GM10266 (cell line): ENCODE data around the gene RASL10A.

Experiments used
- DNase-seq: peaks from one replicate; pipeline ENCODE4 v3.0.0; 2012; ENCODE audit errors: extremely low spot score
- TF ChIP-seq, protein P1 (sequence below): IDR thresholded peaks from 2 replicates; pipeline ENCODE4 v1.5.1; 2012; ENCODE audit warnings: mild to moderate bottlenecking, low read depth; ENCODE audit not compliant: control insufficient read depth, insufficient read depth; ENCODE audit errors: missing control alignments

The RASL10A gene

DNA sequence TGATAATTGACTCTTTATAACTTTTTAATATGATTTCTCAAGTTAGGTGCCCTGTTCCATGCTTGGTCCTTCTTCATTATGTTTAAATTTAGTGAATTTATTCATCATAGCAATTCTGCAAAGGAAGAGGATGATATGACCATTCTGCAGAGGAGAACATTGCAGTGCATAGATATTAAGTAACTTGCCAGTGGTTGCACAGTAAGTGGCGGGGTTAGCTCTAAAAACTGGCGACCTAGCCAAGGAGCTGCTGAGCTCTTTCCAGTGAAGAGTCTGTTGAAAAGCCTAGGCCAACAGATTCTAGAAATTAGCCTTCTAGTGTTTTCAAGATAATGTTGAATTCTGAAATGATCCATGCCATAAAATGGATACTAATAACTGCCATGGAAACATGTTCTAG, 42.9 kb downstream of the RASL10A start:
- no peak for DNase-seq
- TF ChIP-seq, protein P1, sequence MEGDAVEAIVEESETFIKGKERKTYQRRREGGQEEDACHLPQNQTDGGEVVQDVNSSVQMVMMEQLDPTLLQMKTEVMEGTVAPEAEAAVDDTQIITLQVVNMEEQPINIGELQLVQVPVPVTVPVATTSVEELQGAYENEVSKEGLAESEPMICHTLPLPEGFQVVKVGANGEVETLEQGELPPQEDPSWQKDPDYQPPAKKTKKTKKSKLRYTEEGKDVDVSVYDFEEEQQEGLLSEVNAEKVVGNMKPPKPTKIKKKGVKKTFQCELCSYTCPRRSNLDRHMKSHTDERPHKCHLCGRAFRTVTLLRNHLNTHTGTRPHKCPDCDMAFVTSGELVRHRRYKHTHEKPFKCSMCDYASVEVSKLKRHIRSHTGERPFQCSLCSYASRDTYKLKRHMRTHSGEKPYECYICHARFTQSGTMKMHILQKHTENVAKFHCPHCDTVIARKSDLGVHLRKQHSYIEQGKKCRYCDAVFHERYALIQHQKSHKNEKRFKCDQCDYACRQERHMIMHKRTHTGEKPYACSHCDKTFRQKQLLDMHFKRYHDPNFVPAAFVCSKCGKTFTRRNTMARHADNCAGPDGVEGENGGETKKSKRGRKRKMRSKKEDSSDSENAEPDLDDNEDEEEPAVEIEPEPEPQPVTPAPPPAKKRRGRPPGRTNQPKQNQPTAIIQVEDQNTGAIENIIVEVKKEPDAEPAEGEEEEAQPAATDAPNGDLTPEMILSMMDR = no peak

DNA sequence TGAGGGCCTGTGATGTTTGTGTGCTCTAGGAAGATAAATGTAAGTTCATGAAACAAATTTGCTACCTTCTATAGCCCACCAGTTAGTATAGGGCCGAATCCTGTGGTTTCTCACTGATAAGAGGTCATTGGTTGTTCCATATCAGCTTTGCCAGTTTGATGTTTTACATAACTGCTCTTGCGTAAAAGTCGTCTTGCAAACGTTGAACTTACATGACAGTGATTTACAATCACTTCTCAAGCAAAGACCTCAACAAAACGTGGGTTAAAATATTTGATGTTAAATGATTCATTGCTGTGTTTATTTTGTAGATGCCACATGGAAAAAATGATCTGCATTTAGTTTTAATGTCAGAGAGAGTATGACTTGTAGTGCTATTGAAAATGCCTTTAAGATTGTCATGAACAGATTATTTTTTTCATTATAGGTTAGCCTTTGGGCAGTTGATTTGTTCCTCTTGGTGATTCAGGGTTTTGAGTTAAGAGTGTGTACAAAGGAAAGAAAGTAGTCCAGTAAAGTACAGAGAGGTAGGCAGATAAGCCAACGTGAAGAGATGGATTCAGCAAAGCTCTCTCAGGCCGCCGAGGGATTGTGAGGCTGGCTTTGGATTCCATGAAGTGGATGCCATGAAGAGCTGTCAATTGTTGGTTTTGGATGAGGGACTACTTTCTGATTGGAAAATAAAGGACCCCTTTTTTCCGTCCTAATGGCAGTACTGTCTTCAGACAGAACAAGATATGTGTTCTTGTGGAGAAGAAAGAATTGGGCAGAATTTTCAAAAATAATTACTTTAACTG, 44.8 kb downstream of the RASL10A start:
- DNase-seq = no peak
- TF ChIP-seq, protein P1 = no peak

DNA sequence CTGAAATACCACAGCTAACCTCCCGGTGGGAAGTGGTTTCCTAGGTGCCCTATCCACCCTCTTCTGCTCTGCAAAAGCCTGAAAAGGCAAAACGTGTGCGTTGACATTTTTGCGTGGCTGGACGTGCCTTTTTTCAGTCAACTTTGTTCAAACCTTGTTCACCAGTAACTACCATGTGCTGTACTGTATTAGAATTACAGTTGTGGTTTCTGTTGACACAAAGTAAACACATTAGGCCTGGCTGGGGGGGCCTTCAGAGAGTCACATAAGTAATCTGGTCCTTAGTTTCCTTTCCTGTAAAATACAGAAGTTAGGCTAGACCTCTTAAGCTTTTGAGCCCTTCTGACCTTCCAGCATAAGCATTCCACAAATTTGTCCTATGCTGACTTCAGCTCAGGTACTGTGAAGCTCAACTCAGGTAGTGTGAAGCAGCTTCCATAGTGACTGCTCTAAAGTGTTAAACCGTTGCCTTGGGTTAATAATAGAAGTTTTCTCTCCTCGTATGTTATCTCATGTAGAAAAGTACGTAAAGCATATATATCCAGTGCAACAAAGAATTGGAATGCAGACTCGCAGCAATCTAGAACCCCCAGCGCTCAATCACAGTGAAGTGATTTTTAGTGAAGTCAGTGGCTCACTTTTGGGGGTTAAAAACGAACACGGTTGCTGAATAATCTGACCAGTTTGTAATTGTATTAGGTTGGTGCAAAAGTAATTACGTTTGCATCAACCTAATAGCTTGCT, 45.6 kb downstream of the RASL10A start:
- no peak for DNase-seq
- TF ChIP-seq, protein P1 = no peak

DNA sequence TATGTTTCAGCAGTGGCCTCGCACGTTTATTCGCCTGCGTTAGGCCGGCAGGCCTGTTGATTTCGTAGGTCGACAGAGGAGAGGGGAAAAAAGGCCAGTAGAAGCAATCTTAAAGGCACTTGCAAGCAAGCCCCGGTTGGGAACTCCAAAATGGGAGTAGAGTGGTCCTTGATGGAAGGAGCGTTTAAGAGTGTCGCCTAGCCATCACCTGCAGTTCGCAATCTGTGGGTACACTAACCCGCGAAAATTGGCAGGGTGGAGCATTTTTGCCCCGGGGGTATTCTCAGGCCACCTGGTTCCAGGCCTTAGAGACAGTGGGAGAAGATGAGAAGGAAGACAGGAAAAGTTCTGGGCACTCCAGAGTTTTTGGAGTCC, 46.3 kb downstream of the RASL10A start:
- DNase-seq = no peak
- TF ChIP-seq, protein P1 = no peak

DNA sequence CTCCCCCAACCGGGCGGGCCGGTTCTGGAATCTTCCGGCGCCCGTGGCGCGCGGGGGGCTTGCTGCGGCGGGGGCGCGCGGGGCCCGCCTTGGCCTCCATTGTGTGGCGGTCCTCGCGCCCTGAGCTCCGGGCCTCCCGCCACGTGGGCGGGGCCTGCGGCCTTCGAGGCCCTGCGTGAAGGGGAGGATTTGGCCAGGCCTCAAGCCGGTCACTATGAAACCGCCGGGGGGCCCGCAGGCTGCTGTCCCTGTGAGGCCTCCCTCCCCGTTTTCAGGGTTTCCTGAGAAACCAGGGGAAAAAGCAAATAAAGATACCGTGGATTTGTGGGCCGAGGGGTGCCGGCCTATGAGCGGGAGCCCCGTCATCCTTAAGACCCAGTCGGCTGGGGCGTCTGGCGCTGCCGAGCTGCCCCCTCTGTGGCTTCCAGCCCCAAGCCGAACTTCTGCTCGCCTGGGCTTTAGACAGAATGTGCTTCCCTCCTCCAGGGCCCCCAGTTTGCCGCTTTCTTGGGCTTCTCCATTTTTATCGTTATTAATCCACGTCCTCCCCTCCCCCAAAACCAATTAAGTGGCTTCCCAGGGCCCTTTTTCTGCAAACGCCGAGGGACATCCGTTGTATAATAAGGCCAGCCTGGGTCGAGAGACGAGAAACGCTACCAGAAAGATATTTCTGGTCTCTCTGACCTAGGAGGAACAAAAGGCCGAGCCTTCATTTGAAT, 46.8 kb downstream of the RASL10A start:
- TF ChIP-seq, protein P1 = peak; percentile 12
- DNase-seq = no peak

DNA sequence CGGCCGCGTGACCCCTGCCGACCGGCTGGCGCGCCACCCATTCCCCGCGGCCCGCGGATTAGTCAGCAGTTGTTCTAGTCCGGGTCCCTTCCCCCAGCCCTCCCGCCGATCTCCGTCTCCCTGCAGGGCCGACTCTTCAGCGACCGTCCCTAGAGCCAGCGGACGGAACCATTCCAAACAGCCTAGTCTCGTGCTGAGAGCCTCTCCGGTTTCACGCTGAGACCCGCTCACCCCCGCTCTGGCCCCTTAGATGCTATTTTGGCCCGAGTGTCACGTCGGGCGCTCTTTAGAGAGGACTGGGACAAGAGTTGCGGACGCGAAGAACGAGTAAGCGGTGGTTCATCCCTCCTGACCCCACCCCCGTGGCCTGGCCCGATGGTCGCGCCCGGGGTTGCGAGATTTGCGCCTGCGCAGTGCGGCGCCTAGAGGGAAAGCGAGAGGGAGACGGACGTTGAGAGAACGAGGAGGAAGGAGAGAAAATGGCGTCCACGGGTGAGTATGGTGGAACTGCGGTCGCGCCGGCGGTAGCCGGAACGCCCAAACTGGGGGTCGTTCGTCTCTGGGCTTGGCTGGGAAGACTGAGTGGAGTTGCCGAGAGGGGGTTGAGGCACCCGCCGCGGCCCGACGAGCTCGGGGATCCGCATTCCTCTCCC, 47.5 kb downstream of the RASL10A start, which contains the start of the genes EWSR1 and RHBDD3:
TSS of gene EWSR1 (plus strand) at position 411 of the 653 bp plus-strand sequence. CDS start at position 480, 69 bp downstream.
TSS of gene RHBDD3 (minus strand) at position 124 of the 653 bp plus-strand sequence. CDS start 2,355 bp downstream, outside the sequence.
- peak; percentile 97 for DNase-seq
- TF ChIP-seq, protein P1 = no peak
